Type B pancreatic cell (in vitro differentiated cells): ENCODE results near the gene GRIN2C. TPM values are rescaled to one million over a fixed set of nuclear protein-coding genes. Genes with fewer than 3 reads are reported as not detected.

Source experiments
- DNase-seq: peaks from one replicate; pipeline ENCODE4 v3.0.0; 2021; ENCODE audit warnings: mixed read lengths; ENCODE audit not compliant: unreplicated experiment; ENCODE audit errors: extremely low spot score
- H3K27ac Mint-ChIP-seq: 2 replicates; pipeline ENCODE4 v1.8.0; 2021; ENCODE audit warnings: mild to moderate bottlenecking, mixed read lengths
- H3K27me3 Mint-ChIP-seq: 2 replicates; pipeline ENCODE4 v1.8.0; 2021; ENCODE audit warnings: mixed read lengths
- H3K36me3 Mint-ChIP-seq: 2 replicates; pipeline ENCODE4 v1.8.0; 2021; ENCODE audit warnings: mixed read lengths
- H3K4me1 Mint-ChIP-seq: one replicate; pipeline ENCODE4 v1.8.0; 2021; ENCODE audit warnings: mixed read lengths; ENCODE audit not compliant: unreplicated experiment
- H3K4me3 Mint-ChIP-seq: 2 replicates; pipeline ENCODE4 v1.8.0; 2021; ENCODE audit warnings: mild to moderate bottlenecking, mixed read lengths
- H3K9me3 Mint-ChIP-seq: 2 replicates; pipeline ENCODE4 v1.8.0; 2021; ENCODE audit warnings: mixed read lengths
- total RNA-seq: library from RNA; stranded (reverse); gene quantifications from 2 replicates; pipeline ENCODE4 v1.2.1, GENCODE V29; 2021; ENCODE audit warnings: low replicate concordance
- TF ChIP-seq, protein P1 (sequence below): fragments of 200-600 bp; sonication (generic); conservative IDR thresholded peaks from 2 replicates; pipeline ENCODE4 v1.5.0; 2021; ENCODE audit warnings: antibody characterized with exemption, mild to moderate bottlenecking

GRIN2C gene
- total RNA-seq, 1 donor from 2014 or later = 0.72 TPM

DNA sequence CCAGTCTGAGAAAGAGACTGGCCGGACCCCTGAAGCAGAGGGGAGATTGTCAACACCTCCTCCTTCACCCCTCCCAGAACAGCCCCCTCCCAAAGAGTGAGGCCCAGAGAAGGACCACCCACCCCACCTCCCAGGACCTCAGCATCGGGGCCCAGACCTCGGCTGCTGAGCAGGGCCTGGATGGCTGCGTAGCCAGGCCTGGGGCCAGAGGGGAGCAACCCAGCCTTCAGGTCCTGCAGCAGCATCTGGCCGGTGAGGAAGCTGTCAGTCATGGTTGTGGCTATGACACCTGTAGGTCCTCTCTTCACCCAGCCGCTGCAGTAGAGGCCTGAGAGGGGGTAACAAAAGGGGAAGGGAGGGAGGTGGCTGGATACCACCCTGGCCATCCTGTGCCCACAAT lies 3.2 kb upstream of the GRIN2C start:
- Mint-ChIP-seq H3K9me3 (no peaks in the 10 kb centered on the region), H3K36me3 (peaks cover 5% of the 10 kb centered on the region), H3K4me1 (peaks cover 6% of the 10 kb centered on the region), H3K27me3 (peaks cover 43% of the 10 kb centered on the region), H3K27ac (no peak overlapping the region), H3K4me3 (no peak overlapping the region)
- TF ChIP-seq, protein P1, sequence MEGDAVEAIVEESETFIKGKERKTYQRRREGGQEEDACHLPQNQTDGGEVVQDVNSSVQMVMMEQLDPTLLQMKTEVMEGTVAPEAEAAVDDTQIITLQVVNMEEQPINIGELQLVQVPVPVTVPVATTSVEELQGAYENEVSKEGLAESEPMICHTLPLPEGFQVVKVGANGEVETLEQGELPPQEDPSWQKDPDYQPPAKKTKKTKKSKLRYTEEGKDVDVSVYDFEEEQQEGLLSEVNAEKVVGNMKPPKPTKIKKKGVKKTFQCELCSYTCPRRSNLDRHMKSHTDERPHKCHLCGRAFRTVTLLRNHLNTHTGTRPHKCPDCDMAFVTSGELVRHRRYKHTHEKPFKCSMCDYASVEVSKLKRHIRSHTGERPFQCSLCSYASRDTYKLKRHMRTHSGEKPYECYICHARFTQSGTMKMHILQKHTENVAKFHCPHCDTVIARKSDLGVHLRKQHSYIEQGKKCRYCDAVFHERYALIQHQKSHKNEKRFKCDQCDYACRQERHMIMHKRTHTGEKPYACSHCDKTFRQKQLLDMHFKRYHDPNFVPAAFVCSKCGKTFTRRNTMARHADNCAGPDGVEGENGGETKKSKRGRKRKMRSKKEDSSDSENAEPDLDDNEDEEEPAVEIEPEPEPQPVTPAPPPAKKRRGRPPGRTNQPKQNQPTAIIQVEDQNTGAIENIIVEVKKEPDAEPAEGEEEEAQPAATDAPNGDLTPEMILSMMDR = no peak
- DNase-seq = no peak

- Mint-ChIP-seq H3K4me1 (peaks cover 6% of the 10 kb centered on the region), H3K27me3 (peaks cover 50% of the 10 kb centered on the region), H3K9me3 (no peaks in the 10 kb centered on the region), H3K27ac (no peak overlapping the region), H3K36me3 (peaks cover 5% of the 10 kb centered on the region), H3K4me3 (peak overlapping the region; percentile 39)
- TF ChIP-seq, protein P1 = peak; percentile 84
- no peak for DNase-seq
Observed at GRCh38 chr17:74862108-74862901, 2.6 kb upstream of the GRIN2C start.

DNA sequence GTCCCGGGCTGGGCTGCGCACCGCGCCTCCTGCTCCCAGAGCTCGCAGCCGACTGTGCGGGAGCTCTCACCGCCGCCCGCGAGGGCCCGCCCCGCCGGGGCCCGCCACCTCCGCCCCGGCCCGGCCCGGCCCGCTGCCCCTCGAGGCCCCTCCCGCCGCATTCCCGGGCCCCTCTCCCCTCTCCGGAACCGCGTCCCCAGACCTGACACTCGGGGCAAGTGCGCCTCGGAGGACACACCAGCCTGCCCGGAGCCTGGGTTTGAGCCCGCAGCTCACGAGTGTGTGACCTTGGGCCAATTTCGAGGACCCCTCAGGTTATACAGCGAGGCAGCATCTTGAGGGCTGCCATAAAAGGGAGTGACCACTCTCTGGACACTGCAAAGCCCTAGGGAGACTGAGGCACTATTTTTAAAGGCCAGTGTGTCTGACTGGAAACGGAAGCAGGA lies 2.0 kb upstream of the GRIN2C start:
- TF ChIP-seq, protein P1 = no peak
- Mint-ChIP-seq H3K9me3 (no peaks in the 10 kb centered on the region), H3K4me3 (peak overlapping the region; percentile 34), H3K27ac (no peak overlapping the region), H3K36me3 (peaks cover 5% of the 10 kb centered on the region), H3K27me3 (peaks cover 56% of the 10 kb centered on the region), H3K4me1 (peaks cover 6% of the 10 kb centered on the region)
- DNase-seq = no peak

DNA sequence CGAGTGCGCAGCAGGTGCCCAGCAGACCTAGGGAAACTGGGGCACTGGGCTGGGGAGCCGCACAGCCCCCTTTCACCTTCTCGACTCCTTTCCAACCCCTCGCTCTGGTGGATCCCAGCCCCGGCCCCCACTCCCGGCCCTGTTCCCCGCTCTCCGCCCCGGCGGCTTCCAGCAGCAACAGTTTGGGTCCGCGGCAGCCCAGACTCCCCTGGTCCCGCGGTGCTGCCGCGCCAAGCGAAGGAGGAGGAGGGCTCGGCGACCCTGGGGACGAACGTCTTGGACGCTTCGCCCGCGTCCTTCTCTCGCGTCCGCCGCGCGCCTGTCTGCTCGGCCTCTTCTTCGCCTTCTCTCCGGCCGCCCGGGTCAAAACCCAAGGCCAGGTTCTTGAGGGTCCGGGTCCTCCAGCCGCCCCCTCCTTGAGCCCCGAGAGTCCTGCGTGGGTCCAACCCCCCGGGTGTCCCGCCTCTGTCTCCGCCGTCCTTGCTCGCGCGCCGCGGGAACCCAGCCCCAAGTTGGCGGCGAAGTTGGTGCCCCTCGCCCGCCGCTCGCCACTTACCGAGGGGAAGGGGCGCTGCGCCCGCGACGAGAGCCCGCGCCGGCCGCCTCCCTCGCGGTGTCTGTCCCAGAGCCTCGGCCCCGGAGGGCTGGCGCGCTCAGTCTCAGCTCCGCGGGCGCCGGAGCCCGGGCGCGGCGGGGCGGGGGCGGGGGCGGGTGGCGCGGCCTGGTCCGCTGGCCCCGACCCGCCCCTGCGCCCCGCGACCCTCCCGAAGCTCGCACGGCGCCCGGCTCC lies 1.4 kb upstream of the GRIN2C start:
- no peak for DNase-seq
- H3K27me3 Mint-ChIP-seq = peaks cover 62% of the 10 kb centered on the region
- H3K36me3 Mint-ChIP-seq = peaks cover 5% of the 10 kb centered on the region
- H3K4me1 Mint-ChIP-seq = peaks cover 6% of the 10 kb centered on the region
- H3K27ac Mint-ChIP-seq = no peak overlapping the region
- H3K9me3 Mint-ChIP-seq = no peaks in the 10 kb centered on the region
- TF ChIP-seq, protein P1 = no peak
- H3K4me3 Mint-ChIP-seq = peak overlapping the region; percentile 25

GRCh38 chr17:74860229-74860871 lies 665 bp upstream of the GRIN2C start:
- Mint-ChIP-seq H3K27ac (no peak overlapping the region), H3K36me3 (peaks cover 5% of the 10 kb centered on the region)

More at GRCh38 chr17:74860229-74860871, 665 bp upstream of the GRIN2C start:
- Mint-ChIP-seq H3K9me3 (no peaks in the 10 kb centered on the region), H3K27me3 (peaks cover 69% of the 10 kb centered on the region), H3K4me1 (peaks cover 6% of the 10 kb centered on the region), H3K4me3 (peak overlapping the region; percentile 71)
- TF ChIP-seq, protein P1 = no peak
- DNase-seq = no peak
